Fibroblast of skin of right biceps (primary cell): ENCODE results near the gene CYSRT1.
"Not testable (repeated sequence)": the region's sequence is repeated elsewhere in the genome, so short reads cannot be mapped to it uniquely, and the experiment has no call there.

Experiments used
- DNase-seq: peaks from one replicate; pipeline ENCODE4 v3.0.0-alpha.2; 2013

The CYSRT1 gene

GRCh38 chr9:137240318-137240840 is 15.4 kb downstream of the CYSRT1 start:
- peak; percentile 71 for DNase-seq

GRCh38 chr9:137240841-137241489 is 16.0 kb downstream of the CYSRT1 start, which contains the start of gene TUBB4B:
TUBB4B (plus strand) TSS chr9:137241287; CDS start chr9:137241361, 74 bp downstream.
- DNase-seq: peak; percentile 100

- DNase-seq: peak; percentile 60
Observed at GRCh38 chr9:137241490-137242268, 16.7 kb downstream of the CYSRT1 start.

GRCh38 chr9:137242269-137243203 is 17.6 kb downstream of the CYSRT1 start:
- DNase-seq: no peak

GRCh38 chr9:137243266-137243625 is 18.3 kb downstream of the CYSRT1 start:
- DNase-seq: not testable (repeated sequence)

- peak; percentile 17 for DNase-seq
Observed at GRCh38 chr9:137243626-137244485, 18.9 kb downstream of the CYSRT1 start.

- DNase-seq: no peak
Observed at GRCh38 chr9:137244486-137245449, 19.8 kb downstream of the CYSRT1 start.

- no peak for DNase-seq
Observed at GRCh38 chr9:137245450-137246421, 20.8 kb downstream of the CYSRT1 start.

- DNase-seq: no peak
Observed at GRCh38 chr9:137247135-137247915, 22.4 kb downstream of the CYSRT1 start.

- no peak for DNase-seq
Observed at GRCh38 chr9:137247916-137248175, 22.9 kb downstream of the CYSRT1 start.

- no peak for DNase-seq
Observed at GRCh38 chr9:137250329-137251193, 25.6 kb downstream of the CYSRT1 start.

- DNase-seq: no peak
Observed at GRCh38 chr9:137251194-137251461, 26.2 kb downstream of the CYSRT1 start, which contains the start of gene STPG3. STPG3 (plus strand) TSS chr9:137251286; CDS start chr9:137251287, 1 bp downstream.

- DNase-seq: no peak
Observed at GRCh38 chr9:137251490-137252268, 26.7 kb downstream of the CYSRT1 start.

- DNase-seq: no peak
Observed at GRCh38 chr9:137252555-137253506, 27.9 kb downstream of the CYSRT1 start.

GRCh38 chr9:137253717-137254623 is 29.0 kb downstream of the CYSRT1 start:
- no peak for DNase-seq
